Astrocyte of the cerebellum (primary cell): Measurements from ENCODE around the gene DNM3.

ENCODE experiments used
- DNase-seq: peaks from one replicate; pipeline ENCODE4 v3.0.0-alpha.2; 2011; ENCODE audit warnings: low read depth
- H3K4me3 ChIP-seq: 2 replicates; pipeline ENCODE4 v1.5.1; 2011; ENCODE audit warnings: mild to moderate bottlenecking, low read depth, low read length, moderate library complexity
- CTCF ChIP-seq: IDR thresholded peaks from 2 replicates; pipeline ENCODE4 v1.5.1; 2012; ENCODE audit warnings: low read length, low read depth, moderate library complexity, mild to moderate bottlenecking; ENCODE audit errors: missing control alignments
- in situ Hi-C: cut with HindIII; loops from 2 replicates; pipeline ENCODE4 v1.10.0; 2017; ENCODE audit warnings: low sequenced_read_pairs

The DNM3 gene

GRCh38 chr1:172149346-172149745 is 308.0 kb downstream of the DNM3 start:
- H3K4me3 ChIP-seq = no peak overlapping the region
- no peak for TF ChIP-seq CTCF
- in situ Hi-C loops = no loop called here
- no peak for DNase-seq

GRCh38 chr1:172154551-172154950 is 313.3 kb downstream of the DNM3 start:
- TF ChIP-seq CTCF = no peak
- no peak overlapping the region for H3K4me3 ChIP-seq
- in situ Hi-C loops = no loop called here
- no peak for DNase-seq

GRCh38 chr1:172155766-172156165 is 314.5 kb downstream of the DNM3 start:
- no peak overlapping the region for H3K4me3 ChIP-seq
- TF ChIP-seq CTCF = no peak
- DNase-seq = no peak
- in situ Hi-C loops = no loop called here

GRCh38 chr1:172162236-172162635 is 320.9 kb downstream of the DNM3 start:
- in situ Hi-C loops = no loop called here
- no peak for TF ChIP-seq CTCF

GRCh38 chr1:172163498-172164215 is 322.4 kb downstream of the DNM3 start:
- TF ChIP-seq CTCF = no peak
- DNase-seq = no peak
- in situ Hi-C loops = no loop called here
- no peak overlapping the region for H3K4me3 ChIP-seq

More at GRCh38 chr1:172162236-172162635, 320.9 kb downstream of the DNM3 start:
- no peak overlapping the region for H3K4me3 ChIP-seq
- DNase-seq = no peak

- in situ Hi-C loops = no loop called here
- H3K4me3 ChIP-seq = no peak overlapping the region
- no peak for DNase-seq
- no peak for TF ChIP-seq CTCF
Observed at GRCh38 chr1:172165403-172165802, 324.1 kb downstream of the DNM3 start.
